Activated CD8-positive, alpha-beta memory T cell treated with anti-CD3 and anti-CD28 coated beads, Interleukin-2, amount 50 U/mL, for 1 hour (primary cell): ENCODE data around the gene GRID1.

Source experiments
- DNase-seq: peaks from one replicate; pipeline ENCODE4 v3.0.0-alpha.2; 2020; ENCODE audit errors: extremely low read depth

The GRID1 gene

DNA sequence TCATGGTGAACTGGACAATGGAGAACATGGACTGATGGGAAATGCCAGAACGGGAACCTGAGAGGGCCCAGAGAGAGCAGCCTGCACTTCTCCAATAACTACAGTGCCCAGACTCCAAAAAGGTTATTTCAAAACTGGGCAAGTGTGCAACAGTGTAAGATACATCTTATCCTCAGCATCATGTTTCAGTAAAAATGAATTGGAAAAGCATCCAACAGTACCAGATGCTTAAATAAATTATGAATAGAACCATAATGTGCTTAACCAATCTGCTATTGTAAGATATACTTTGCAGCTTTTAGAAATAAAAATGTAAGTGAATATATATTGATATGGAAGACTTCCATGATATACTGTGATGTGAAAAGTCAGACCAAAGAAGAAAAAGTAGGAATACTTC, 303.3 kb downstream of the GRID1 start:
- DNase-seq = no peak

DNA sequence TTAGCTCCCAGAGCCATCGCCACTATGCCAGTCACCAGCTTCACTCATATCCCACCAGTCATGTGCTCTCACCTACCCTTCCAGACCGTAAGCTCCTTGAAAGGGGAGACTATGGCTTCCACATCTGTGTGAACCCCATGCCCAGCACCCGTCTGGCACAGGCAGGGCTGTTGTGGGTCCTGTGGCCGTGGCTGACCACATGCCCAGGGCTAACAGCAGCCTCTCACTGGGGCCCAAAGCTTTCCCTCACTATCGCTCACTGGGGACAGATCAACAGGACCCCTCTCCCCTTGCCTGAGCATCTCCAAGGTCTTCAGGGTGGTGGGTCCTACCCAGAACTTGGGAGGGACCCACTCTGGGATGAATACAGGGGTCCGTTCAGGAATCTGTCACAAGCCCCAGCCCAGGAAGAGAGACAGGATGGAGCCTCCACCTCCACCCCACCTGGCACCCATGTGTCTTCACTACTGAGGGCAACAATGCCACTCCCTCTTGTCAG, 303.9 kb downstream of the GRID1 start:
- no peak for DNase-seq

DNA sequence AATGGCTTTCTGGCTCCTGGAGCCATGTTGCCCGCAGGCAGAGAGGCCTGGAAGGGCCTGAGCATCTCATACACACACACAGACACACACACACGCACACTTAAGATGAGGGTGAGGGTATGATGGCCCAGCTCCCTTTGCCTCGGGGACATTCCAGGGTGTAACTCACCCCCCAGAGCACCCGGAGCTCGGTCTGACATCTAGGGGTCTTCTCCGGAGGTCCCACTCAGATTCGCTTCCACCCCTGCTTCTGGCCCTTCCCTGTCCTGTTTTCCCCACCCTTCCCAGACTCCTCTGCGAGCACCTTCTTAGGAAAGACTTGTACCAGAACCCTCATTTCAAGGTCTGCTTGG, 304.4 kb downstream of the GRID1 start:
- DNase-seq = no peak

DNA sequence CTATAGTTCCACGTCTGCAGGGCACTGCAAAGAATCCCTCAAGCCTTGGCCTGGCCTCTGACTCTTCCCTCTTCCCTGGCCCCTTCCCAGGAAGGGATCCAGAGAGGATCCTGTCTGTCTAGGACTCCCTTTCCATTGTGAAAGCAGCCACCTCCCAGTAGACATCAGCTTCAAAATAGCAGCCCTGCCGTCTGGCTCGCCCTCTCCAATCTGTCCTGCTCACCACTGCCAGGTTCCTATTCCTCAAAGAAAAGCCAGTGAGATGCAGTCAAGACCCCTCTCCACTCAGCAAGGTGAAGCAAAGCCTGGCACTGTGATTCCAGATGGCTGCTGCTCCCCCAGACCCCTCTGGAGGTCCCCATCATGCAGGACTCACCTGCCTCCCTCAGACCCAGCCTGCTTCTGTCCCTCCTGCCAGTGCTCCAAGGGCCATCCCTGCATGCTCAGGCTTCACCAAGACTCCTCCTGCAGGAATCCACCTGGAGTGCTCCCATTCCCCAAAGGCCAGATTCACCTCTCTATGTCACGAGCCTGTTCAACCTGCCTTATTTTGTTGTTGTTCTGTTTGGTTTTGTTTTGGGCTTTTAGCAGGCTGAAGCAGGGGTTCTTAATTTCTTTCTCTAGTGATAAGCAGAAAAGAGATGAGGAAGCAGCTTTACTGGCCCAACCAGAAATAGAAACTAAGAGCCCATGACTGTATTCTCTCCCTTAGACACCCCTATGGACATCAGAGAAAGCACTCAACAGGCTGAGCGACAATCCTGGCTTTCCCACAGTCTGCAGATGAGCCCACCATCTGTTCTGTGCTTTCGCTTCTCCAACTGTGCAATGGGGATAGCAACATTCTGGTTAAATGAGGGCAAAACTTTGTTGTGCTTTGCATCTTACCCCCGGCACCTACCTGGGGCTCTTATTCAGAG, 305.1 kb downstream of the GRID1 start:
- DNase-seq = no peak

DNA sequence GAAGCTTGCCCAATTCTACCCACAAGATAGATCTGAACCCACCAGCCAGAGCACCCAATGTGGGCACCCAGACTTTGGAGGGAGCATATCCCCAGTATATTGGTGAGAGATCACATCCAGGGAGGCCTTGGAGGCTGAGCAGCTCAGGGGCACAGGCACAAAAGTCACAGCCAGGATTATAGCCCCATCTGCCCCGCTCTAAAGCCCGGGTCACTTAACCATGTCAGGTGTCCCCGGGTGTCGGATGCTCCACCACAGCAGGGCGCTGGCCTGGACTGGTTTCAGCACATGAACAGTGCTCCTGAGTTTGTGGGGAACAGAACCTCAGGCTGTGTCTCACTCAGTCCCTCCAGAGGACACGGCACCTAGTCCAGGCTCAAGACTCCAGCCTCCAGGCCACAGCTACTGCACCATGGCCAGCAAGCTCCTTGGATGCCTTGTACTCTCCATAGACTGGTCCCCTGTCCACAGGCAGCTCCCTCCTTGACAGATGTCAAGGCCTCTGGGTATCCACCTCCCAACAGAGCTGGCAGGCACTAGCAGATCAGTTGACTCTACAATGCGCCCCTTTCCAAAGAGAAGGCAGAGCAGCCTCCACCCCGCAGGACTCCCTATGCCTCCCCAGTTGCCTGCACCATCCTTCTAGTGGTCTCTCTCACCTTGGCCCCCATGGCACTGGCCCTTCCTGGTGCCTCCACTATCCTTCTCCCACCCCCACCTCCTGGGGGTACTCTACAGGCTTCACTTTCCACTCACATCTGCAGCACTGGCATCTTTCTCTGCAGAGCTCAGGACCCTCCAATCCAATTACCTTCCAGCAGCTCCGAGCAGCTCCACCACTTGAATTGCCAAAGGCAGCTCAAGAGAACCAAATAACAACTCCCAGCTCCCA, 306.0 kb downstream of the GRID1 start:
- no peak for DNase-seq

DNA sequence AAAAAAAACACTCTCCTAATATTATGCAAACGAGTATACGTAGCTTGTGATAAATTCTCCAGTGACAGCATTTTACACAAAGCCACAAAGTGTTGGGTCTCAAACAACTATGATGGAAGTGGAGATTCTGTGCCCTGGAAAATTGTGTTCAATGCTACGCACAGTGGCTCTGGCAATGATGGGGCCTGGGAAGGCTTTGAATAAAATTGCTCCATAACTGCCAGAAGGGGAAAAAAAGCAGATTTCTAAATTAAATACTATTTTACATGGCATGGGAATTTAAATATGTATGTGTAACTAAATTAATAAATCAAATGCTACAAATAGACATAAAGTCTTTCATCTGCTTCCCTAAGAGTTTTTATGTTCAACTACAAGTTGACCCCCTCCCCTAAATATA, 306.7 kb downstream of the GRID1 start:
- no peak for DNase-seq

DNA sequence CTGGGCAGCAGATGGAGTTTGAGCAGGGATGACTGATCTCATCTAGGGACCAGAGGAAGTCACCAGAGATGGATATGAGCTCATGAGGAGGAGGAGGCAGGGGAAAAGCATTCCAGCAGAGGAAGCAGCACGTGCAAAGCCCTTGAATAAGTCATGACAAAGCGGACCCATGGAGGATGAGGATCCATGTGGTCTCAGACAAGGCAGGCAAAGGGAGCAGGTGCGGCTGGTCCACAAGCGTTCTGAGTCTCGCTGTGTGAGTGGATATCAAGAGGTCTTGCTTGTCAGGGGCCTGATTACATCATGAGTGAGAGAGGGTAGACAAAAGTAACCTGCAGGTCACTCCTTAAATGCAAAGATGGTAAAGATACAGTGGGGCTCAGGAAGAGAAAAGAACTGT, 307.6 kb downstream of the GRID1 start:
- DNase-seq = no peak

DNA sequence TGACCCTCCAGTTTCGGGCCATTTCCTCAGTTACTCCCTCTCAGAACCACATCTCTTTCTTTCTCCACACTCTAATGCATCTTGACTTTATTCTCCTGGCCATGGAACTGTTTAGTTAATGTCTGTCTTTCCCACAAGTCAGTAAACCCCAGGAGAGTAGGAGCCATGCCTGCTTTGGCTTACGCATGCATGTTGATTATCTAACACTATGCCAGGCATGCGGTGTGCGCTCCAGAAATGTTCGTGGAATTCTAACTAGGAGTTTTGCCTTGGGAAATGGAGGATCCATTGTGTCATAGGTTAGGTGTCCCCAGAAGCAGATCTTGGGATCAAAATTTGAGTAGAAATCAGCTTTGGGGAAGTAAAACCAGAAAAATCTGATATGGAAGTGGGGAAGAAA, 308.9 kb downstream of the GRID1 start:
- DNase-seq = no peak

DNA sequence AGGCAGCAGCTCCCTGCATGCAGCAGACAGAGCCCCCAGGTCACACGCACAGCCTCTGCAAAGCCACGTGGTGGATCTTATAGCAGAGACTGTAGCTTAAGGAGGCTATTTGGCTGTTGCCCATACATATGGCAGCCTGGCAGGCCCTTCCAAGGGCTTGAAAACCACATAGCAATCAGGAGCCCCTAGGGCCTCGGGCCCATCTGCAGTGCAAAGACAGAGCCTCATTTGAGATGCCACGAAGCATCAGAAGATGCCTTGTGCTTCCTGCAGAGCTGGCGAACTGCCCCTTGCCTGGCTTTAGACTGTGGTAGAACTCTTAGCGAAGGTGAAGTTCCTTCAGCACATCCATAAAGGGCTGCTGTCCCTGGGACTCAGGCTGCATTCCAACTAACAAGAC, 309.9 kb downstream of the GRID1 start:
- no peak for DNase-seq

DNA sequence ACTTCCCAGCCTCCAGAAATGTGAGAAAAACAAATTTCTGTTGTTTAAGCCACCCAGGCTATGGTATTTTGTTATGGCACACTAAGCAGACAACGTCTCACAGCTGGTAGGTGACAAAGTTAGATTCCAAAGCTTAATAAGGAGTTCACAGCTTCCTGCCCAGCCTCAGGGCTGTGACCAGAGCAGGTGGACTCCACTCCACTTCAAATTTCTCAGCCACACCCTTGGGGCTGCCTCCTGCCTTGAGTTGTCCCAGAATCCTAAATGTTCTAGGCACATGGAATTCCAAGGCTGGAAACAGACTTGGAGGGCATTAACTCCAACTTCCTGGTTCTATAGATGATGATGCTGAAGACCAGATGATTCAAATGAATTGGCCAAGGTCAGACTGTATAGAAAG, 310.7 kb downstream of the GRID1 start:
- no peak for DNase-seq

DNA sequence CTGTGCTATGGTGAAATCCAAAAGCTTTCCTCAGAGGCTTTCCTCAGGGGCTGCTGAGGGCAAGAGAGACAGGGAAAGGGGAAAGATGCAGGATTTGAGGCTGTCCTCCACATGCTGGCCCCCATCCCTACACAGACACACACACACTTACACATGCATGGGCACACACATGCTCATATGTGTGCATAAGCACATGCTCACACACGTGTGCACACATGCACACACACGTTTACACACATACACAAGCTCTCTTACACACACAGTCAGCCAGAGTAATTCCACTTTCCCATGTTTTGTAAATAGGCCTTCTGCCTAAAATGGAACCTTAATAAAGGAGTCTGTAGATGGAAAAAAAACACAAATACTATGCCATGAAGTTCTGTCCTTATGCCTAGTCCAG, 312.9 kb downstream of the GRID1 start:
- no peak for DNase-seq

DNA sequence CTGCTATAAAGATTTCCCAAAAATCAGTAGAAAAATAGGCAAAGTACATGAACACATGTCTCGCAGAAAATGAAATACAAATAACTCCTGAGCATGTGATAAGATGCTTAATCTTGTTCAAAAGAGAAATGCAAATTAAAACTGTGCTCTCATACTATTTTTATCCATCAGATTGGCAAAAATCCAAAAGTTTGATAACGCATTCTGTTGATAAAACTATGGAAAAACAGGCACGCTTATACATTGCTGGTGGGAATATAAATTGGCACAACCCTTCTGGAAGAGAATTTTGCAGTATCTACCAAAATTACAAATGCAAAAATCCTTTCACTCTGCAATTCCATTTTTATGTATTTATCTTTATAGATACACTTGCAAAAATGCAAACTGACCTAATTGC, 315.0 kb downstream of the GRID1 start:
- no peak for DNase-seq

DNA sequence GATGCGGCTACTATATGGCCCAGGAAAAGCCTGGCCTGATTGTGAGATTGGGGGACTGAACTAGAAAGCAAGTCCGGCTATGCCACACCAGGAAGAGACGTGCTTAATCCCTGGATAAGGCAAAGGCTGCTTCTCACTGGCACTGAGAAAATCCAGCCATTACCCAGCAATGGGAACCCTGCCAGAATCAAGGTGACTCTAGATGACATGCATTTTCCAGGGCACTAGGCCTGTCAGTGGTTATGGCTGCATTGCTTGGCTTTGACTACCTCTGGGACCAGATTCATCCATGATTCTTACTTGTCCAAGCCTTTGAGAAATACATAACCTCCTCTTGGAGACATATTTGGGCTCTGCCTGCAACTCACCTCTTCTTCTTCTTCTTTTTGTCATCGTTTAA, 317.2 kb downstream of the GRID1 start:
- DNase-seq = no peak

DNA sequence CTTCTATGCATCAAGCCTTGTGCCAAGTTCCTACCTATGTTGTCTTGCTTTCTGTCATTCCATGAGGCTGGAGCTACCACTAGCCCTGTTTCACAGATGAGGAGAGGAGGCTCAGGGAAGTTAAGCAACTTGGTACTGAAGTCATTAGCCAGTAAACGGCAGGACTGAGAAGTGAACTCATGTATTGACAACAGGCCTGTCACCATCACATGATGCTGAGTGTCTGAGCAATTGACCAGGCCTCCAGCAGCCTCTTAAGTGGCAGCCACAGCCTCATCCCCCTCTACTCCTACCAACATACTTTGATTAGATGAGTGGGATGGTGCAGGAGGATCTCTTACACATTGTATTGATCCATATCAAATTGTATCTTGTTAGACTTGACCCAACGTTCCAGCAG, 317.6 kb downstream of the GRID1 start:
- DNase-seq = no peak

DNA sequence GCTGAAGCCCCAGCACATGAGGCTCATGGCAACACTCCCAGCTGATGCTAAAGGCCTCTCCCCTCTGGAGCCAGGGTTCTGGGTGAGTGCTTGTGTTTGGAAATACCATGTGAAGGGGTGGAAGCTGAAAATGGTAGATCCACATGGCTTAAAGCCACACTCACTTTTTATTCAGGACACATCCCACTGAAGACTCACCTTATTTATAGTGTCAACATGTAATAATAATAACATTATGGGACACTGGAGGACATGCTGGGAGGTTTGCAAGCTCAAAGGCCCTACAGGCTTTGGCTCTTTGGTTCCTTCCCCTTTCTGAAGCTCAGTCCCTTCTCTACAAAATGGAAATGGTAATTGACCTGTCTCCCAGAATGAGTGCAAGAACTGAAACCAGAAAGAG, 318.0 kb downstream of the GRID1 start:
- DNase-seq = no peak

DNA sequence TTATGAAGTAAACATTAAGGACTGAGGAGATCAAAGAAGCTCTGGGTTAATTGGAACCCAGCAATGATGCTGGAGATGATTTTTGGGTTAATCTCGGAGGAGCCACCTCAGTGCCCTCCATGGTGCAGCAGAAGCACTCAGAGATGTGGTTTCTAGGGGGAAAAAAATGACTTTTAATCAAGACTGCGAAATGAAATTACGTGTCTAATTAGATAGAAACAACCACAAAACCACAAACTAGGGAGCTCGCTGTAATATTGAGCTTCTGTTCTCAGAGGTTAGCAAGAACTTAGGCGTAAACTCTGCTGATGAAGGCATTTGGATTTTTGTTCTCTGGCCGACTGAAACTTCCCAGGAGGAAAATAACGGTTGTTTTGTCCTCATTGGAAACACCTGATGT, 319.0 kb downstream of the GRID1 start:
- DNase-seq = no peak

DNA sequence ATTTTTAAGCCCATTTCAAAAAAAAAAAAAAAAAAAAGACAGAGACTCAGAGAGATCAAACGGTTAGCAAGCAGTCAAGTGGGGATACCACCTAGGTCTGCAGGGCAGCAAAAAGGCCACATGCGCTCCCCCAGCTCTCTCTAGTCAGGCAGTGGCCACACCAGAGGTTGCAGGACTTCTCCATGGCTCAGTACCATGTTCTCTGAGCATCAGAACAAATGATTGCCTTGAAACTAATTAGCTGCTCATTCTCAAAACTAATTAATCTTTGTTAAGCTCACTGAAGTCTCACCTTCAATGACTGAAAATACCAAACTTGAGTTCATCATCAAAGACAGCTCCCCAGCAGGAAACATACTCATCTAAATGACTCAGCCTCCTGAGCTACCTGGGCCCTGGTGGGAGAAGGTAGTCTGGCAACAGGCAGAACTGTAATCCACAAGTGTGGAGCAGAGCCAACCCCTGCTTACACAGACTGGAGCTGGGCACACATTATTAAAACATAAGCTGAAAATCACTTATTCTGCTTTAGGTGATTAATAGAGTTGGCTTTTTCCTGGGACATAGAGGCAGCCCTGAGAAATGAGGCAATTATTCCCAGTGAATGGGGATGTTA, 319.6 kb downstream of the GRID1 start:
- no peak for DNase-seq

DNA sequence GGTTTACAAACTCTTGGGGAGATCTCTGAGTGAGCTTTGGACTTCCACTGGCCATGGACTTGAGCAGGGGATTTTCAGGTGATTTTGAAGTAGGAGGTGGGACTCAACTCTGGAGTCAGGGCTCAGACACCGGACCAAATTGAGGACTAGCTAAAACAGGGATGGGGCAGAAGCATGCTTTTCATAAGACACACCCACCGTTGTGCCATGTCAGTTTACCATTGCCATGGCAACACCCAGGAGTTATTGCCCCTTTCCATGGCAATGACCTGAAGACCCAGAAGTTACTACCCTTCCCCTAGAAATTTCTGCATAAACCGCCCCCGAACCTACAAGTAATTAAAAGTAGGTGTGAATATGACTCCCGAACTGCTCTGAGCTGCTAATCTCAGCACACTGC, 320.7 kb downstream of the GRID1 start:
- no peak for DNase-seq

DNA sequence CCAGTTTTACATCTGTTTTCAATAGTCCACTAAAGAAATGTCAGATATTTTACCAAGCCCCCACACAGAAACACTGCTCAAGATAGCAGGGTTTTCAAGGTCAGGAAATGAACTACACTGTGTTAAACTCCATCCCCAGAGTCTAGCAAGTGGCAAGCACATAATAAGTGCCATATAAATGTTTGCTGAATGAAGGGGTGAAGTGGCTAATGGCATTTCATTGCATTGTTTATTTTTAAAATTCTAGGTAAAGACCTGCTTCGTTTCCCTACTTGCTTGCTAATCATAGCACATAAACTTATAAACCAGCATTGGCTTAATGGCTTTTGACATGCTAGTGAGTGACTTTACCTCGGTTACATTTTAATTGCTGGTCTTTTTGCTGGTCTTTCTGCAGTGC, 322.6 kb downstream of the GRID1 start:
- no peak for DNase-seq

DNA sequence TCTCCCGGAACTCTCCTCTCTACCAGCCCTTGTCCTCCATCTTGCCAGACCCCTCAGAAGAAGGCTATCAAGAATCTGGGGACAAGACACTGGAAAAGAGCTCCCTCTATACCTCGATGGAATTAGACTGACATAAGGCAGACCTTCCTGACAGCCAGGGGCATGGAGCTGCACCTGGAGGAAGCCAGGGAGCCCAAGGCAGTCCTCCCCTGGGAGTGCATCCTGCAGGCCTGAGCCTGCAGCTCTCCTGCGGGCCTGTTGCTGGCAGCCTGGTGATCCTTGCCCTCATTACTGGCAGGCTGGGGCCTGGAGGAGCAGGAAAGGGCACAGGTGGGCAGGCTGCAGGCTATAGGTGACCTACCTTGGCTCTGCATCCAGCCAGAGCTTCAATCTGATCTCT, 323.4 kb downstream of the GRID1 start:
- DNase-seq = no peak

DNA sequence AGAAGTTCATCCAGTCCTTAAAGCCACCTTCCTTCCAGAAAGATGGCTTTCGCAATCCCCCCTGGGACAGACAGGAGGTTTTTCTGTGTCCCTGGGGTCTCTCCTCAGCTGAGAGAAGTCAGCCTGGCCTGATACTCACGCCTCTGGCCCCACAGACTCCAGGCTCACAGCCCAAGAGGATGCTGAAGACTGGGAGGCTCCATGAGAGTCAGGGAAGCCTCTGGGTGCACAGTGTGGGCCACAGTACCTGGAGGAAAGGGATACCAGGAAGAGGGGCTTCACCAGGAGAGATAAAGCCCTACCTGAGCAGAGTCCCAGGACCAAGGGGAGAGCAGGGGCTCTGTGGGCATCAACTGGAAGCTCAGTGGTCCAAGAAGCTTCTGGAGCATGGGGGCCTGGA, 324.4 kb downstream of the GRID1 start:
- no peak for DNase-seq

DNA sequence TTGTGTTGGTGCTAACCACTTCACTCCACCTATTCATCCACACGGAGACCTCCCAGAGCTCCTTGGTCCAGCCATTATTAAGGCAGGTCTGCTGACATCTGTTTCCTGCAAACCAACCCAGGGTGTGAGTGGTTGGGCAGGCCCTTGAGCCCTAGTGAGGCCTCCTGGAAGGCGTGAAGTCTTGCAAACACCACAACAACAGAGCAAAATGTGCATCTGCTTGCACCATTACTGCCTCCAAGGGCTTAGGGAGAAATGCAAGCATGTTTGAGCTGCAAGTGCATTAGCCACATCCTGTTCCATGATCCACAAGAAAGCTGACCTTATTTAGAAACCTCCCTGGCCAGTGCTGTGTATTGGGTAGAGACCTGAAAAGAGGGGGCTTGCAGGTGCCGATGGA, 325.5 kb downstream of the GRID1 start:
- no peak for DNase-seq

DNA sequence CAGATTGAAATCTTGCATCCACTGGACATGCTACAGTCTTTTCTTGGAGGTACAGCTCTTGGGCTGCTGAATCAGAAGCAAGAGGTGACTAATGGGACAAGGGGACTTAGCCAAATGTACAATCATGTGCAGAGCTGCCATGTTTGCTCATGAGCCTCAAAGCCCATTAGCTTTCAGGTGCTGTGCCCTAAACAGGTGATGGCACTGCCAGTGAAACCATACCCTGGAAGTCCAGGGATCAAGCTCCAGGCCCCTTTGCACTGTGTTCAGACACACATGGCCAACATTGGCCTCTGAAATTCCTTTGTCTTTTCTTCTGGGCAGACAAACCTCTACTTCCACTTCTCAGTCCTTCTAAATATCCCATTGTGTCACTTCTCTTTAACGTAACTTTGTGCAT, 328.2 kb downstream of the GRID1 start:
- DNase-seq = no peak
